ES-I3 (cell line): Measurements from ENCODE around the gene CDH13.

Experiments used
- H3K36me3 ChIP-seq: 2 replicates; pipeline ENCODE4 v1.6.1; 2013; ENCODE audit warnings: mild to moderate bottlenecking, low read length, control low read depth, moderate library complexity; ENCODE audit not compliant: insufficient read depth
- H3K4me1 ChIP-seq: 2 replicates; pipeline ENCODE4 v1.6.1; 2013; ENCODE audit warnings: mild to moderate bottlenecking, control low read depth, low read length; ENCODE audit not compliant: insufficient read depth
- H3K9ac ChIP-seq: 2 replicates; pipeline ENCODE4 v1.6.1; 2013; ENCODE audit warnings: low read depth, mild to moderate bottlenecking, low read length, moderate library complexity
- H3K9me3 ChIP-seq: 2 replicates; pipeline ENCODE4 v1.6.1; 2013; ENCODE audit warnings: mild to moderate bottlenecking, low read length, moderate library complexity; ENCODE audit not compliant: control insufficient read depth, insufficient read depth

Gene CDH13

GRCh38 chr16:83037884-83038283 is 411.1 kb downstream of the CDH13 start:
- H3K36me3 ChIP-seq, result no peaks in the 10 kb centered on the region
- no peaks in the 10 kb centered on the region for H3K4me1 ChIP-seq
- no peak overlapping the region for H3K9ac ChIP-seq
- no peaks in the 10 kb centered on the region for H3K9me3 ChIP-seq

DNA sequence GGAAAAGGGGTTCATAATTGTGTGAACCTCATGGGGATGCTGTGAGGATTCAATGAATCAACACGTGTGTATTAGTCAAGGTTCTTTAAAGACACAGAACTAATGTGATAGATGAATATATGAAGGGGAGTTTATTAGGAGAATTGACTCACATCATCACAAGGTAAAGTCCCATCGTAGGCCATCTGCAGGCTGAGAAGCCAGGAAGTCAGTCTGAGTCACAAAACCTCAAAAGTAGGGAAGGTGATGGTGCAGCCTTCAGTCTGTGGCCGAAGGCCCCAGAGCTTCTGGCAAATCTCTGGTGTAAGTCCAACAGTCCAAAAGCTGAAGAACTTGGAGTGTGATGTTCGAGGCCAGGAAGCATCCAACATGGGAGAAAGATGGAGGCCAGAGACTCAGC is 413.4 kb downstream of the CDH13 start:
- no peaks in the 10 kb centered on the region for H3K4me1 ChIP-seq
- no peaks in the 10 kb centered on the region for H3K36me3 ChIP-seq
- H3K9me3 ChIP-seq, result no peaks in the 10 kb centered on the region
- H3K9ac ChIP-seq, result no peak overlapping the region

GRCh38 chr16:83044589-83044988 is 417.8 kb downstream of the CDH13 start:
- peaks cover 4% of the 10 kb centered on the region; the same call in 1 of the 2 replicates for H3K4me1 ChIP-seq
- no peaks in the 10 kb centered on the region for H3K36me3 ChIP-seq
- no peak overlapping the region for H3K9ac ChIP-seq

DNA sequence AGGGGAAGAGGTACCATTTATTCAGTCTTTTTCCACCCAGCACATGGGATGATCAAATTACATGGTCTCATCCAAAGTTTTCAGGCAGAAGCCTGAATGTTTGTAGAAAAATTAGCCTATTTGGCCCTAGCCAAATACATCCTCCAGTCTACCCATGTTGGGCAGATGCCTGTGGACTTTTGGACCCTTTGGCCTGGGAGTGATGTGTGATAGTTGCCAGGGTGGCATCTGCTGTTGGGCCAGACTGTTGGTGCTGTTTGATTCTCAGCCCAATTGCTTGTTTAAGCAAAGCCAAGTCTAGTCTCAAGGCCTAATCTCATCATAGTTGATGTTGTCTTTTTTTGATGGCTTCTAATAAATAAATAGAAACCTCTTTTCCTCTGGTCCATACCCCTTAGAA is 419.0 kb downstream of the CDH13 start:
- peaks cover 4% of the 10 kb centered on the region; the same call in 1 of the 2 replicates for H3K4me1 ChIP-seq
- H3K9ac ChIP-seq, result no peak overlapping the region
- no peaks in the 10 kb centered on the region for H3K9me3 ChIP-seq
- no peaks in the 10 kb centered on the region for H3K36me3 ChIP-seq

More at GRCh38 chr16:83044589-83044988, 417.8 kb downstream of the CDH13 start:
- no peaks in the 10 kb centered on the region for H3K9me3 ChIP-seq

DNA sequence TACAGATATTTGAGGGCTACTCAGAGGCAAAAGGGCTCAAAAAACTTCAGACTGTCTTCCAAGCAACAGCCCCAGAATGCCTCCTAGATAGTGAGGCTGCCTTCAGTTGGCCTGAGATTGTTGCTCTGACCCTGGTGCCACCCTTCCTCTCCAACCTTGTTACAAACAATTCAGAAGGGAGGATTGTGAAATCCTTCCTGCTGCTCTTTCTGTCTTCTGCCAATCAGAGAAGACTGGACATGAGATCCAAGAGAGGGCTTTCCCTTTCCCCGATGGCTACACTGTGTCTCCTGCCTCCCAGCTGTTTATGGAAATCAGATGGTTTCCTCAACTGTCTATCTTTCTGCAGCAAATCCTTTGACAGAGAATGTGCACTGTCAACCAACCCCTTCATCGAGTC is 419.9 kb downstream of the CDH13 start:
- H3K9me3 ChIP-seq, result no peaks in the 10 kb centered on the region
- no peaks in the 10 kb centered on the region for H3K36me3 ChIP-seq
- peaks cover 4% of the 10 kb centered on the region; the same call in 1 of the 2 replicates for H3K4me1 ChIP-seq
- H3K9ac ChIP-seq, result no peak overlapping the region

GRCh38 chr16:83051451-83051850 is 424.7 kb downstream of the CDH13 start:
- H3K9ac ChIP-seq, result no peak overlapping the region

DNA sequence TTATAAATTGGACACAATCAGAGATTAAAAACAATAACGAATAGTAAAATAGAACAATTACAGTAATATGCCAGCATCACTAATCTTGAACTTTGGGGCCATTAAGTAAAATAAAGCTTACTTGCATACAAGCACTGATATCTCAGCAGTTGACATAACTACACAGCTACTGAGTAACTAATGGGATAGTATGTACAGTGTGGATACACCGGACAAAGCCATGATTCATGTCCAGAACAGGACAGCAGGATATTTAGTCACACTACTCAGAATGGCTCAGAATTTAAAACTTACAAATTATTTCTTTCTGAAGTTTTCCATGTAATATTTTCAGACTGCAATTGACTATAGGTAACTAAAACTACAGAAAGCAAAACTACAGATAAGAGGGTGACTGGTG is 427.5 kb downstream of the CDH13 start:
- Histone ChIP-seq H3K4me1 (no peaks in the 10 kb centered on the region), H3K9ac (no peak overlapping the region), H3K36me3 (no peaks in the 10 kb centered on the region), H3K9me3 (no peaks in the 10 kb centered on the region)

More at GRCh38 chr16:83051451-83051850, 424.7 kb downstream of the CDH13 start:
- Histone ChIP-seq H3K4me1 (peaks cover 4% of the 10 kb centered on the region; the same call in 1 of the 2 replicates), H3K36me3 (no peaks in the 10 kb centered on the region), H3K9me3 (no peaks in the 10 kb centered on the region)

GRCh38 chr16:83058376-83058775 is 431.6 kb downstream of the CDH13 start:
- Histone ChIP-seq H3K36me3 (no peaks in the 10 kb centered on the region), H3K9me3 (no peaks in the 10 kb centered on the region), H3K9ac (no peak overlapping the region), H3K4me1 (no peaks in the 10 kb centered on the region)

DNA sequence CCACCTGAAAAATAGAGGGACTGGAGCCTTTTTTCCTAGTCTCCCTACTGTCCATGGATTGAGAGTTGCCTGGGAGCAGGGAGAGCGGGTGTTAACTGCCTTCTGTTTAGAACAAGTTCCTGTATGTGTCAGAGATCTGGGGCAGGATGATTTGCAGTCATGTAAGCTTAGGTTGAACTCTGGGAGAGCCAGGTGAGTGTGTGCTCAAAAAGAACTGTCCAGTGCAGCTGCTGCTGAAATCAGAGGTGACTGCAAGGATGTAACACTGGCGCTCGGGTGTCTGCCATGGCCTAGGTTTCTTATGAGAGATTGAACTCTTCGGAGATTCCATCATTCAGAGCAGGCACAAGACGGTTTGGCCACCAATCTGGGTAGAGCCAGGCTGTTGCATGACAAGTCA is 432.5 kb downstream of the CDH13 start:
- no peak overlapping the region for H3K9ac ChIP-seq
- no peaks in the 10 kb centered on the region for H3K9me3 ChIP-seq
- H3K36me3 ChIP-seq, result no peaks in the 10 kb centered on the region
- H3K4me1 ChIP-seq, result no peaks in the 10 kb centered on the region

- Histone ChIP-seq H3K9ac (no peak overlapping the region), H3K9me3 (peaks cover 8% of the 10 kb centered on the region), H3K4me1 (no peaks in the 10 kb centered on the region), H3K36me3 (no peaks in the 10 kb centered on the region)
Measured at GRCh38 chr16:83066011-83066410, 439.2 kb downstream of the CDH13 start.

DNA sequence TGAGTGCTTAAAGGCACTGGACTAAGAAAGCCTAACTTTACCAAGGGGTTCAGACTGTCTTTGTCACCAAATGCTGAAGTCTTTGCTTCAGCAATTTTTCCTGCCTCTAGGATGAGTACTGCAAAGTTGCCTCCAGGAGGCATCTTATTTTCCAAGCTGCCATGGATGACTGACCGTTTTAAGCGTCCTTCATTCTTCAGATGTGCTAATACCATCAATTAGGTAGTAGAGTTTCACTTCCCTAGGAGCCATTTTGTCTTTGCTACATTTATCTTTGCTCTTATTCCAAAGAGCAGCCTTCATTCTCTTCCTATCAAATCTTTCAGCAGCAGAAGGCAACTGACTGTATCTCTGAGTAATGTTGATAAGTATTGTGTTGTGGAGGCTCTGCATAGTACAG is 440.1 kb downstream of the CDH13 start:
- Histone ChIP-seq H3K9ac (no peak overlapping the region), H3K9me3 (peaks cover 8% of the 10 kb centered on the region), H3K36me3 (no peaks in the 10 kb centered on the region), H3K4me1 (no peaks in the 10 kb centered on the region; the same call in 1 of the 2 replicates)

DNA sequence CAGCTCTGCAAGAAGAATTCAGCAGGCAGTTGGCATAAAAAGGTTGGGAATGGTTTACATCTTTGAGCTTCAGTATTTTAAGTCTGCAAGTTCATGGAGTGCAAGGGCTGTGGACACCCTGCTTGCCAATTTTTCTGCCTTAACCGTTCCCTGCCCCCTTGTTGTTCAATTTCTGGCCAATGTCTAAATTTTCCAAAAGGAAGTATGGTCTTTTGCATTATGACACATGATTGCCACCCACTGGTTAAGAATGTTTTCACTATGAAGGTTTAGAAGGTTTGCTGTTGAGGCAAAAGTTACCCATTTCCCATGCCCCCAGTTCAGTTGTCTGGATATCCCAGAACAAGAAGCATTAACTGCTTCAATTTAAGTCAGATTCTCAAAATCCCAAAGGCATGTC is 441.9 kb downstream of the CDH13 start:
- Histone ChIP-seq H3K4me1 (peaks cover 11% of the 10 kb centered on the region), H3K9me3 (peaks cover 8% of the 10 kb centered on the region), H3K36me3 (no peaks in the 10 kb centered on the region), H3K9ac (no peak overlapping the region)

DNA sequence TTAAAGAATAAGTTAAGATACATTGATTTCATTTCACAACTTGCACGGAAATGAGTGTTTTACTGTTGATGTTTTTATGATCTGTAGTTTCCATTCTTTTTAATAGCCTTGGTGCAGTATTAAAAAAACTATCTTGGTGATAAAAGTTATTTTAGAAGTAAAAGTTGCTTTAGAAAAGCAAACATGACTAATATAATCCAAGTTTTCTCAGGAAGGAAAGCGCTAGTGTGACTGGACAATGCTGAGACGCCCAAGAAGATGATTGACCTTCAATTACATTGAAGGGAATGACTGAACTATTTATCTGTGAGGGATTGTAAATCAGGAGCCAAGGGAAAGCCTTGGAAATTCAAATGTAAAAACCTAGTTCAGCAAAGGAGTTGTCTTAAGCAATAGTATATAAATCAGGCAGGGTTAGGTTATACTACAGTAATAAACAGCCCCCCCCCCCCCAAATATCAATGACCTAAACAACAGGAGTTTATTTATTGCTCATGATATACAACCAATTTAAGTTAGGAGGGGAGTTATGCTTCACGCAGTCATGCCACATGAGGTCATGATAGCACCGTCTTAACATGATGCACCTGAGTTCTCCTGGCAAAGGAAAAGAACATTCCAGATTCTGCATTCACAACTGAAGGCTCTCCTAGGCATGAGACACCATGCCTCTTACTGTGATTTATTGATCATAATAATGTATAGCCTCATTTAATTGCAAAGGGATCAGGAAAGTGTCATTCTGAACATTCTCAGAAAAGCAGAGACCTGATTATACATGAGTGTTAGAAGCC is 443.8 kb downstream of the CDH13 start:
- Histone ChIP-seq H3K9me3 (peaks cover 3% of the 10 kb centered on the region), H3K9ac (no peak overlapping the region), H3K36me3 (no peaks in the 10 kb centered on the region), H3K4me1 (peaks cover 11% of the 10 kb centered on the region)

- Histone ChIP-seq H3K9me3 (no peaks in the 10 kb centered on the region), H3K36me3 (no peaks in the 10 kb centered on the region), H3K4me1 (peaks cover 11% of the 10 kb centered on the region), H3K9ac (no peak overlapping the region)
Measured at GRCh38 chr16:83075956-83076355, 449.2 kb downstream of the CDH13 start.

DNA sequence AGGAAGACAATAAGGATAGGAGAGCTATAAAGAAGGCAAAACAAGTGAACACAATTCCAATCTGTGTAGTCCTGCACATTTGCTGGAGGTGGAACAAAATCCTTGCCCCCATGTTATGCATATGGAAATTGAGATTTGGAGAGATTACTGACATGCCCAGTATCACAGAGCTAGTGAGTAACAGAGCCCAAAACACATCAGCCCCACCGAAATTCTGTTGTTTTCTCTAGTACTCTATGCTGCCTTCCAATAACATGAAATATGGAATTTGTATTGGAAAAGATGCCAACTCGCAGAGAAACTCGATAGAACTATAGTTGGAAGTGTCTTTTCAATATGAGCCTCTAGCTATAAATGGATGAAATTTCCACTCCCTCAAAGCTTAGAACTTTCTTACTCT is 456.6 kb downstream of the CDH13 start:
- no peak overlapping the region for H3K9ac ChIP-seq
- no peaks in the 10 kb centered on the region for H3K4me1 ChIP-seq
- no peaks in the 10 kb centered on the region for H3K36me3 ChIP-seq
- no peaks in the 10 kb centered on the region for H3K9me3 ChIP-seq
